GM12892 (cell line): Measurements from ENCODE around the gene AIFM1.

ENCODE experiments used
- POLR2A ChIP-seq: IDR thresholded peaks from 2 replicates; pipeline ENCODE4 v1.6.1; 2011; ENCODE audit warnings: low read depth, low read length, control low read depth
- POLR2AphosphoS5 ChIP-seq: IDR thresholded peaks from 2 replicates; pipeline ENCODE4 v1.6.1; 2011; ENCODE audit warnings: low read depth, low read length, control low read depth
- TAF1 ChIP-seq: IDR thresholded peaks from 2 replicates; pipeline ENCODE4 v1.6.1; 2011; ENCODE audit warnings: low read depth, mild to moderate bottlenecking, control low read depth, low read length, borderline replicate concordance

GRCh38 chrX:130136961-130137360, 28.7 kb downstream of the AIFM1 start:
- no peak for TF ChIP-seq POLR2A
- no peak for TF ChIP-seq TAF1
- no peak for TF ChIP-seq POLR2AphosphoS5
